ENCODE data around the gene PHYHD1.
"Not testable (repeated sequence)": the region's sequence is repeated elsewhere in the genome, so short reads cannot be mapped to it uniquely, and the experiment has no call there.

The PHYHD1 gene

GRCh38 chr9:128927731-128928411, 7.1 kb downstream of the PHYHD1 start:
- DNase-seq, result no peak

GRCh38 chr9:128928624-128929023, 7.8 kb downstream of the PHYHD1 start:
- no peak for DNase-seq

- no peak for DNase-seq
Measured at GRCh38 chr9:128929560-128929959, 8.8 kb downstream of the PHYHD1 start.

- DNase-seq, result no peak
Measured at GRCh38 chr9:128933731-128934130, 12.9 kb downstream of the PHYHD1 start.

- DNase-seq, result no peak
Measured at GRCh38 chr9:128936171-128936865, 15.5 kb downstream of the PHYHD1 start.

GRCh38 chr9:128937310-128938165, 16.8 kb downstream of the PHYHD1 start:
- no peak for DNase-seq

- no peak for DNase-seq
Measured at GRCh38 chr9:128940271-128940921, 19.6 kb downstream of the PHYHD1 start.

GRCh38 chr9:128940946-128941755, 20.4 kb downstream of the PHYHD1 start:
- DNase-seq, result no peak

GRCh38 chr9:128943832-128944620, 23.2 kb downstream of the PHYHD1 start:
- DNase-seq, result no peak

GRCh38 chr9:128944966-128945365, 24.2 kb downstream of the PHYHD1 start:
- not testable (repeated sequence) for DNase-seq

- no peak for DNase-seq
Measured at GRCh38 chr9:128945798-128946501, 25.2 kb downstream of the PHYHD1 start.

GRCh38 chr9:128946571-128947276, 25.9 kb downstream of the PHYHD1 start:
- no peak for DNase-seq

GRCh38 chr9:128947277-128947526, 26.4 kb downstream of the PHYHD1 start:
- no peak for DNase-seq

- DNase-seq, result peak; percentile 54
Measured at GRCh38 chr9:128947527-128948301, 26.9 kb downstream of the PHYHD1 start, which contains the start of the genes DOLK and NUP188. DOLK (minus strand) TSS chr9:128947603; CDS start chr9:128947303, 300 bp downstream. NUP188 (plus strand) TSS chr9:128947699; CDS start chr9:128947720, 21 bp downstream.

- not testable (repeated sequence) for DNase-seq
Measured at GRCh38 chr9:128961403-128961802, 40.6 kb downstream of the PHYHD1 start.

GRCh38 chr9:128969491-128969890, 48.7 kb downstream of the PHYHD1 start:
- DNase-seq, result no peak

GRCh38 chr9:128972956-128973355, 52.2 kb downstream of the PHYHD1 start:
- no peak for DNase-seq

- no peak for DNase-seq
Measured at GRCh38 chr9:128979111-128979510, 58.3 kb downstream of the PHYHD1 start.

GRCh38 chr9:128983536-128983935, 62.8 kb downstream of the PHYHD1 start:
- DNase-seq, result no peak
